Measurements from ENCODE around the gene PIP4K2C.
"Not testable (repeated sequence)": the region's sequence is repeated elsewhere in the genome, so short reads cannot be mapped to it uniquely, and the experiment has no call there.

Gene PIP4K2C

GRCh38 chr12:57607958-57608663 lies 17.1 kb downstream of the PIP4K2C start:
- in situ Hi-C loops (cut with HindIII; ENCODE audit: low sequenced_read_pairs) = no loop called here

GRCh38 chr12:57609101-57609780 lies 18.2 kb downstream of the PIP4K2C start:
- in situ Hi-C loops (cut with HindIII; ENCODE audit: low sequenced_read_pairs) = no loop called here

- in situ Hi-C loops (cut with HindIII; ENCODE audit: low sequenced_read_pairs) = no loop called here
Observed at GRCh38 chr12:57609781-57610553, 19.0 kb downstream of the PIP4K2C start.

GRCh38 chr12:57610554-57611107 lies 19.6 kb downstream of the PIP4K2C start:
- in situ Hi-C loops (cut with HindIII; ENCODE audit: low sequenced_read_pairs) = no loop called here

GRCh38 chr12:57611108-57611826 lies 20.3 kb downstream of the PIP4K2C start, which contains the start of gene ARHGEF25:
Gene ARHGEF25 (plus strand): TSS chr12:57611435. CDS start chr12:57611895, 460 bp downstream.
- in situ Hi-C loops (cut with HindIII; ENCODE audit: low sequenced_read_pairs) = no loop called here

- in situ Hi-C loops (cut with HindIII; ENCODE audit: low sequenced_read_pairs) = no loop called here
Observed at GRCh38 chr12:57611827-57612710, 21.1 kb downstream of the PIP4K2C start.

- in situ Hi-C loops (cut with HindIII; ENCODE audit: low sequenced_read_pairs) = no loop called here
Observed at GRCh38 chr12:57612711-57613426, 21.9 kb downstream of the PIP4K2C start.

GRCh38 chr12:57613427-57614109 lies 22.6 kb downstream of the PIP4K2C start:
- in situ Hi-C loops (cut with HindIII; ENCODE audit: low sequenced_read_pairs) = no loop called here

GRCh38 chr12:57614178-57614947 lies 23.4 kb downstream of the PIP4K2C start:
- in situ Hi-C loops (cut with HindIII; ENCODE audit: low sequenced_read_pairs) = no loop called here

GRCh38 chr12:57614948-57615500 lies 24.0 kb downstream of the PIP4K2C start:
- in situ Hi-C loops (cut with HindIII; ENCODE audit: low sequenced_read_pairs) = no loop called here

GRCh38 chr12:57615637-57616036 lies 24.6 kb downstream of the PIP4K2C start:
- in situ Hi-C loops (cut with HindIII; ENCODE audit: low sequenced_read_pairs) = no loop called here

GRCh38 chr12:57616383-57617101 lies 25.6 kb downstream of the PIP4K2C start:
- in situ Hi-C loops (cut with HindIII; ENCODE audit: low sequenced_read_pairs) = no loop called here

GRCh38 chr12:57617942-57618341 lies 26.9 kb downstream of the PIP4K2C start:
- in situ Hi-C loops (cut with HindIII; ENCODE audit: low sequenced_read_pairs) = no loop called here

GRCh38 chr12:57618431-57618830 lies 27.4 kb downstream of the PIP4K2C start:
- in situ Hi-C loops (cut with HindIII; ENCODE audit: low sequenced_read_pairs) = not testable (repeated sequence)

GRCh38 chr12:57618966-57619433 lies 28.0 kb downstream of the PIP4K2C start:
- in situ Hi-C loops (cut with HindIII; ENCODE audit: low sequenced_read_pairs) = no loop called here

GRCh38 chr12:57619434-57620244 lies 28.6 kb downstream of the PIP4K2C start:
- in situ Hi-C loops (cut with HindIII; ENCODE audit: low sequenced_read_pairs) = no loop called here
